Stomach (tissue), 9 donors: Measurements from ENCODE around the gene GSE1. TPM values are rescaled to one million over a fixed set of nuclear protein-coding genes. Genes with fewer than 3 reads are reported as not detected.
A peak's percentile ranks its signal among the peaks of the same experiment; 100 is the strongest.

Experiments used
- DNase-seq, 2 donors: peaks; one replicate each; pipeline versions ENCODE4 v3.0.0 to v3.0.0-alpha.2; 2013 to 2019
- H3K27ac ChIP-seq, 5 donors: fragments of 200-600 bp in 4 of 5; sonication (generic) in 4 of 5; one replicate each; pipeline ENCODE4 v1.5.1; 2013 to 2019; ENCODE audit warnings: mild to moderate bottlenecking in 1 of 5, moderate library complexity in 1 of 5
- H3K27me3 ChIP-seq, 3 donors: fragments of 200-600 bp; sonication (generic); one replicate each; pipeline ENCODE4 v1.5.1; 2017 to 2019; ENCODE audit warnings: mixed run types in 1 of 3
- H3K36me3 ChIP-seq, 4 donors: fragments of 200-600 bp; sonication (generic); 1 replicate in 3 of 4; 2 replicates in 1 of 4; pipeline ENCODE4 v1.5.1; 2016 to 2019
- H3K4me1 ChIP-seq, 4 donors: fragments of 200-600 bp; sonication (generic); one replicate each; pipeline ENCODE4 v1.5.1; 2016 to 2019
- H3K4me3 ChIP-seq, 4 donors: fragments of 200-600 bp; sonication (generic) in 3 of 4; one replicate each; pipeline ENCODE4 v1.5.1; 2016 to 2019; ENCODE audit warnings: mild to moderate bottlenecking in 1 of 4
- H3K9me3 ChIP-seq, 4 donors: fragments of 200-600 bp; sonication (generic); one replicate each; pipeline ENCODE4 v1.5.1; 2016 to 2019
- EP300 ChIP-seq: sonication (generic); formaldehyde crosslinking; IDR thresholded peaks from one replicate; pipeline ENCODE4 v1.6.1; 2017; ENCODE audit warnings: antibody characterized with exemption
- POLR2A ChIP-seq, 4 donors: fragments of 450-650 bp; IDR thresholded peaks; one replicate each; pipeline ENCODE4 v1.6.1; 2016; ENCODE audit warnings: antibody characterized with exemption in 4 of 4, control low read depth in 2 of 4, mild to moderate bottlenecking in 1 of 4, moderate library complexity in 1 of 4
- POLR2AphosphoS5 ChIP-seq, 3 donors: sonication (generic); formaldehyde crosslinking; IDR thresholded peaks; one replicate each; pipeline ENCODE4 v1.6.1; 2016; ENCODE audit warnings: antibody characterized with exemption in 3 of 3
- WGBS, 5 donors: extraction: QIAGEN DNeasy Blood & Tissue Kit in 3 of 5; methylation state at CpG; one replicate each; pipeline versions ENCODE4 v1.1.5 to v1.1.7; 2013 to 2018; 5-methylcytosine and 5-hydroxymethylcytosine counted together
- intact Hi-C: fragments of 100-400 bp; cut with DNase I; formaldehyde crosslinking; loops from one replicate; pipeline ENCODE4 v1.15.1; 2023; ENCODE audit warnings: low total_unique reads
- polyA plus RNA-seq, 3 donors: library from polyadenylated mRNA; stranded (reverse); fragments of 200-250 nt; gene quantifications; one replicate each; pipeline ENCODE4 v1.2.3, GENCODE V29; 2013
- total RNA-seq, 5 donors: library from RNA; depleted of rRNA; stranded (reverse); fragments of >200 nt; gene quantifications; one replicate each; pipeline versions ENCODE4 v1.1.0 to v1.2.3, GENCODE V29; 2014 to 2016
- TF ChIP-seq, protein P1 (sequence below), 7 experiments: fragments of 450-650 bp in 4 of 7; fragments of 200-600 bp in 3 of 7; sonication (generic) in 3 of 7; IDR thresholded peaks; one replicate each; pipeline ENCODE4 v1.5.1; 2016 to 2019; ENCODE audit warnings: antibody characterized with exemption in 7 of 7, control low read depth in 2 of 7, mild to moderate bottlenecking in 1 of 7
- donor health status: healthy with polysubstance abuse.
- donor health status: Bipolar disorder and iron deficiency.
- donor health status: healthy.

GSE1 gene
- total and polyA plus RNA-seq, 8 donors, result 11.8 to 294 (median 93.0) TPM

DNA sequence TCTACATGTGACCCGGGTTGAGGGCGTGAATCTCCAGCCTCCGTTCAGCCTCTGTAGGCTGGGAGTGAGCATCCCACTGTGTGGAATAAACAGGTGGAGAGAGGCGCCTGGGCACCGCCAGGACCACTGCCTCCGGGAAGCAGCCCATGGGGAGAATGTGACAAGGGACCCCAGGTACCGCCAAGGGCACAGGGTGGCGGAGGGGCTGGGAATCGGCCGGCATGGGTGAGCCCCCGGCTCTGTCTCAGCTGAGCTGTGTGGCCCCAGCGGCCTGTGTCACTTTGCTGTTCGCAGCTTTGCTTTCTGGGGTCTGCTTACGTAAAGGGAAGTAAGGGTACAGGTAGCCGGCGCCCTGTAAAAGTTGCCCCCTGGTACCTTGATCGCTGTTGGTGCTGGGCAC lies 11.5 kb downstream of the GSE1 start:
- H3K36me3 ChIP-seq, result peaks cover 0 to 18% (median 4%) of the 10 kb centered on the region in 4 donors
- peak overlapping the region in 1 of 5 donors; percentile 18 for H3K27ac ChIP-seq
- intact Hi-C loops, result no loop called here
- DNase-seq, result no peak
- peaks cover 79 to 93% (median 86%) of the 10 kb centered on the region in 4 donors for H3K4me1 ChIP-seq
- 81 to 90% (median 86%) methylated on average over 15 to 17 of the region's 17 CpGs for WGBS, 5 donors
- no peaks in the 10 kb centered on the region for H3K27me3 ChIP-seq
- TF ChIP-seq POLR2A (IDR thresholded peaks at IDR 0.05) (no peak), POLR2AphosphoS5 (IDR thresholded peaks at IDR 0.05) (no peak), EP300 (no peak)
- TF ChIP-seq, protein P1, sequence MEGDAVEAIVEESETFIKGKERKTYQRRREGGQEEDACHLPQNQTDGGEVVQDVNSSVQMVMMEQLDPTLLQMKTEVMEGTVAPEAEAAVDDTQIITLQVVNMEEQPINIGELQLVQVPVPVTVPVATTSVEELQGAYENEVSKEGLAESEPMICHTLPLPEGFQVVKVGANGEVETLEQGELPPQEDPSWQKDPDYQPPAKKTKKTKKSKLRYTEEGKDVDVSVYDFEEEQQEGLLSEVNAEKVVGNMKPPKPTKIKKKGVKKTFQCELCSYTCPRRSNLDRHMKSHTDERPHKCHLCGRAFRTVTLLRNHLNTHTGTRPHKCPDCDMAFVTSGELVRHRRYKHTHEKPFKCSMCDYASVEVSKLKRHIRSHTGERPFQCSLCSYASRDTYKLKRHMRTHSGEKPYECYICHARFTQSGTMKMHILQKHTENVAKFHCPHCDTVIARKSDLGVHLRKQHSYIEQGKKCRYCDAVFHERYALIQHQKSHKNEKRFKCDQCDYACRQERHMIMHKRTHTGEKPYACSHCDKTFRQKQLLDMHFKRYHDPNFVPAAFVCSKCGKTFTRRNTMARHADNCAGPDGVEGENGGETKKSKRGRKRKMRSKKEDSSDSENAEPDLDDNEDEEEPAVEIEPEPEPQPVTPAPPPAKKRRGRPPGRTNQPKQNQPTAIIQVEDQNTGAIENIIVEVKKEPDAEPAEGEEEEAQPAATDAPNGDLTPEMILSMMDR (IDR thresholded peaks at IDR 0.05), result no peak
- peaks cover 0 to 5% (median under 1%) of the 10 kb centered on the region in 4 donors for H3K9me3 ChIP-seq
- no peak overlapping the region for H3K4me3 ChIP-seq

DNA sequence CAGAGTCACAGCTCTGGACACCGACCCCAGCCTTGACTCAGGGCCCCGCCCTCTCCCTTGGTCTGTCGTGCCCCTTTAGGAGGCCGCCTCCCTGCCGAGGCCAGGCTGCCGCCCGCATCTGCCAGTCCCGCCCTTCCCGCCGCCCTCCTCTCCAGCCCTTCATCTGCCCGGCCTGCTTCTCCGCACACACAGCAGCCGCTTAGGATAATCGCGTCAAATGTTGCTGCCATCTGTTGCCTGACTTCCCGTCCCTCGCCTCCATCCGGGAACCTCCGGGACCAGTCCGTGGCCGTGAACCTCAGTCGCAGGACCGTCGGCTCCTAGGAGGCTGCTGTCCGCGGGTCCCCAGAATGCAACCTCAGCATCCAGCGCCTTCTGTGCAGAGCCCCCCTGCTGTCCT lies 11.9 kb downstream of the GSE1 start:
- H3K36me3 ChIP-seq, result peaks cover 0 to 22% (median 4%) of the 10 kb centered on the region in 4 donors
- no peaks in the 10 kb centered on the region for H3K27me3 ChIP-seq
- no peak overlapping the region for H3K4me3 ChIP-seq
- TF ChIP-seq POLR2AphosphoS5 (IDR thresholded peaks at IDR 0.05) (no peak), EP300 (no peak), POLR2A (IDR thresholded peaks at IDR 0.05) (no peak)
- TF ChIP-seq, protein P1 (IDR thresholded peaks at IDR 0.05), result no peak
- DNase-seq, result peak; percentile 43 to 68
- H3K9me3 ChIP-seq, result peaks cover 0 to 9% (median 2%) of the 10 kb centered on the region in 4 donors
- peaks cover 76 to 89% (median 83%) of the 10 kb centered on the region in 4 donors for H3K4me1 ChIP-seq
- intact Hi-C loops, result no loop called here
- 36 to 73% (median 54%) methylated on average over 24 to 27 of the region's 27 CpGs for WGBS, 5 donors
- no peak overlapping the region for H3K27ac ChIP-seq

DNA sequence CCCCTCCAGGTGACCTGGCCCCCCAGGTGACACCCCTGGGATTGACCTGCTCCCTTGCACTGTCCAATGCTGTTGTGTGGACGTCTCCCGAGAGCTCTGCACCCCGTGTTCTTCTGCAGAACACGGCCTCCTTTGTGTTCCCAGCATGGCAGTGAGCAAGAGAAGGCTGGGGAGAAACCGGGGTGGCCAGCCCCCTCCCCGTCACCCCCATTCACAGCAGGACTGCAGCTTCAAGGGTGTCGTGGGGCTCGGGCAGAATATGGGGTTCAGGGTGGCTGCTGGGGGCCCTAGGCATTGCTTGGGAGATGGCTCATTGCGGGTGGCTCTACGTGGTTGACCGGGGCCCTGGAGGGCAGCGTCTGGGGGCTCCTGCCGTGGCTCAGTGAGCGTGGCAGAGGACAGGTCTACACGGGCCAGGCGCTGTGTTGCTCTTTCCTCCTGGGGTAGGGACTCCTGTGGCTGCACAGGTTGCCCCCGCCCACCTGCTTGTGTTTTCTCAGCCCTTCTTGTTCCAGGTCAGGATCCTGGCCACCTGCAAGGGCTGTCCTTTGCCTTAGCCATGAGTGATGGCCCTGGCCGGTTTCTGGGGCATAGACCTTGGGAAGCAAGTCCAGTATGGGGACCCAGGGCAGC lies 12.5 kb downstream of the GSE1 start:
- Histone ChIP-seq H3K9me3 (peaks cover 0 to 9% (median 3%) of the 10 kb centered on the region in 4 donors), H3K36me3 (peaks cover 0 to 24% (median 2%) of the 10 kb centered on the region in 4 donors)
- intact Hi-C loops, result no loop called here

GRCh38 chr16:85626191-85626981 lies 13.3 kb downstream of the GSE1 start:
- WGBS, 5 donors, result 30 to 54% (median 44%) methylated on average over 28 to 37 of the region's 37 CpGs
- Histone ChIP-seq H3K4me3 (no peak overlapping the region), H3K9me3 (peaks cover 0 to 9% (median 3%) of the 10 kb centered on the region in 4 donors), H3K36me3 (peaks cover 0 to 24% (median 2%) of the 10 kb centered on the region in 4 donors), H3K27ac (peak overlapping the region; percentile 8 to 52 (median 42)), H3K27me3 (no peaks in the 10 kb centered on the region), H3K4me1 (peaks cover 71 to 87% (median 77%) of the 10 kb centered on the region in 4 donors)
- intact Hi-C loops, result no loop called here
- no peak for TF ChIP-seq POLR2AphosphoS5 (IDR thresholded peaks at IDR 0.05)
- TF ChIP-seq EP300, result no peak
- TF ChIP-seq, protein P1 (IDR thresholded peaks at IDR 0.05), result no peak
- TF ChIP-seq POLR2A (IDR thresholded peaks at IDR 0.05), result no peak
- peak; percentile 47 to 70 for DNase-seq

More for the DNA sequence above, 12.5 kb downstream of the GSE1 start:
- TF ChIP-seq POLR2A (IDR thresholded peaks at IDR 0.05) (no peak), EP300 (no peak), POLR2AphosphoS5 (IDR thresholded peaks at IDR 0.05) (no peak)
- TF ChIP-seq, protein P1 (IDR thresholded peaks at IDR 0.05), result no peak
- peak overlapping the region in 2 of 5 donors; percentile 51 to 52 for H3K27ac ChIP-seq
- peaks cover 73 to 87% (median 78%) of the 10 kb centered on the region in 4 donors for H3K4me1 ChIP-seq
- DNase-seq, result no peak
- no peaks in the 10 kb centered on the region for H3K27me3 ChIP-seq
- no peak overlapping the region for H3K4me3 ChIP-seq
- 66 to 85% (median 79%) methylated on average over 15 to 18 of the region's 18 CpGs for WGBS, 5 donors
